ENCODE measurements around the gene CFAP251.

The CFAP251 gene

GRCh38 chr12:122042910-122043309, 124.5 kb downstream of the CFAP251 start:
- Histone ChIP-seq H3K9ac (ENCODE audit: low read length) (no peak overlapping the region), H3K27ac (ENCODE audit: low read depth, low read length) (no peak overlapping the region), H3K27me3 (ENCODE audit: control insufficient read depth in 1 of 2, insufficient read depth in 2 of 2, low read length in 2 of 2) (no peaks in the 10 kb centered on the region), H3K9me3 (ENCODE audit: low read length) (no peaks in the 10 kb centered on the region), H3K36me3 (ENCODE audit: insufficient read depth, low read length) (peaks cover 6% of the 10 kb centered on the region), H3K4me3 (ENCODE audit: low read depth in 1 of 2, low read length in 2 of 2) (no peak overlapping the region), H3K4me1 (ENCODE audit: insufficient read depth, low read length) (no peaks in the 10 kb centered on the region)

GRCh38 chr12:122043476-122043875, 125.1 kb downstream of the CFAP251 start:
- Histone ChIP-seq H3K4me3 (ENCODE audit: low read depth in 1 of 2, low read length in 2 of 2) (no peak overlapping the region), H3K27ac (ENCODE audit: low read depth, low read length) (no peak overlapping the region), H3K27me3 (ENCODE audit: control insufficient read depth in 1 of 2, insufficient read depth in 2 of 2, low read length in 2 of 2) (no peaks in the 10 kb centered on the region), H3K4me1 (ENCODE audit: insufficient read depth, low read length) (no peaks in the 10 kb centered on the region), H3K36me3 (ENCODE audit: insufficient read depth, low read length) (peaks cover 6% of the 10 kb centered on the region), H3K9ac (ENCODE audit: low read length) (no peak overlapping the region), H3K9me3 (ENCODE audit: low read length) (no peaks in the 10 kb centered on the region)

GRCh38 chr12:122045262-122045661, 126.9 kb downstream of the CFAP251 start:
- Histone ChIP-seq H3K4me3 (ENCODE audit: low read depth in 1 of 2, low read length in 2 of 2) (no peak overlapping the region), H3K27me3 (ENCODE audit: control insufficient read depth in 1 of 2, insufficient read depth in 2 of 2, low read length in 2 of 2) (no peaks in the 10 kb centered on the region), H3K4me1 (ENCODE audit: insufficient read depth, low read length) (no peaks in the 10 kb centered on the region), H3K9ac (ENCODE audit: low read length) (no peak overlapping the region), H3K9me3 (ENCODE audit: low read length) (no peaks in the 10 kb centered on the region), H3K36me3 (ENCODE audit: insufficient read depth, low read length) (peaks cover 6% of the 10 kb centered on the region), H3K27ac (ENCODE audit: low read depth, low read length) (no peak overlapping the region)

- Histone ChIP-seq H3K4me3 (ENCODE audit: low read depth in 1 of 2, low read length in 2 of 2) (no peak overlapping the region), H3K9me3 (ENCODE audit: low read length) (no peaks in the 10 kb centered on the region), H3K27me3 (ENCODE audit: control insufficient read depth in 1 of 2, insufficient read depth in 2 of 2, low read length in 2 of 2) (no peaks in the 10 kb centered on the region), H3K9ac (ENCODE audit: low read length) (no peak overlapping the region), H3K4me1 (ENCODE audit: insufficient read depth, low read length) (peaks cover 5% of the 10 kb centered on the region), H3K27ac (ENCODE audit: low read depth, low read length) (no peak overlapping the region), H3K36me3 (ENCODE audit: insufficient read depth, low read length) (peaks cover 6% of the 10 kb centered on the region)
These were observed 127.8 kb downstream of the CFAP251 start for GRCh38 chr12:122046145-122046544.

GRCh38 chr12:122048151-122048550, 129.8 kb downstream of the CFAP251 start:
- H3K4me3 ChIP-seq (ENCODE audit: low read depth in 1 of 2, low read length in 2 of 2) = no peak overlapping the region
- H3K27me3 ChIP-seq (ENCODE audit: control insufficient read depth in 1 of 2, insufficient read depth in 2 of 2, low read length in 2 of 2) = no peaks in the 10 kb centered on the region
- no peak overlapping the region for H3K9ac ChIP-seq (ENCODE audit: low read length)
- H3K36me3 ChIP-seq (ENCODE audit: insufficient read depth, low read length) = peaks cover 6% of the 10 kb centered on the region
- H3K9me3 ChIP-seq (ENCODE audit: low read length) = no peaks in the 10 kb centered on the region
- no peak overlapping the region for H3K27ac ChIP-seq (ENCODE audit: low read depth, low read length)
- H3K4me1 ChIP-seq (ENCODE audit: insufficient read depth, low read length) = peaks cover 10% of the 10 kb centered on the region

- Histone ChIP-seq H3K4me3 (ENCODE audit: low read depth in 1 of 2, low read length in 2 of 2) (no peak overlapping the region), H3K9me3 (ENCODE audit: low read length) (no peaks in the 10 kb centered on the region), H3K36me3 (ENCODE audit: insufficient read depth, low read length) (no peaks in the 10 kb centered on the region), H3K27ac (ENCODE audit: low read depth, low read length) (no peak overlapping the region), H3K27me3 (ENCODE audit: control insufficient read depth in 1 of 2, insufficient read depth in 2 of 2, low read length in 2 of 2) (no peaks in the 10 kb centered on the region), H3K9ac (ENCODE audit: low read length) (no peak overlapping the region), H3K4me1 (ENCODE audit: insufficient read depth, low read length) (peaks cover 15% of the 10 kb centered on the region)
These were observed 131.4 kb downstream of the CFAP251 start for GRCh38 chr12:122049827-122050226.

- H3K4me1 ChIP-seq (ENCODE audit: insufficient read depth, low read length) = peaks cover 24% of the 10 kb centered on the region
- no peaks in the 10 kb centered on the region for H3K27me3 ChIP-seq (ENCODE audit: control insufficient read depth in 1 of 2, insufficient read depth in 2 of 2, low read length in 2 of 2)
- H3K36me3 ChIP-seq (ENCODE audit: insufficient read depth, low read length) = no peaks in the 10 kb centered on the region
- no peak overlapping the region for H3K4me3 ChIP-seq (ENCODE audit: low read depth in 1 of 2, low read length in 2 of 2)
- H3K9me3 ChIP-seq (ENCODE audit: low read length) = no peaks in the 10 kb centered on the region
- H3K9ac ChIP-seq (ENCODE audit: low read length) = no peak overlapping the region
- peak overlapping the region; percentile 53 for H3K27ac ChIP-seq (ENCODE audit: low read depth, low read length)
These were observed 132.3 kb downstream of the CFAP251 start for GRCh38 chr12:122050706-122051105.

- H3K4me3 ChIP-seq (ENCODE audit: low read depth in 1 of 2, low read length in 2 of 2) = no peak overlapping the region
- H3K36me3 ChIP-seq (ENCODE audit: insufficient read depth, low read length) = no peaks in the 10 kb centered on the region
- H3K9ac ChIP-seq (ENCODE audit: low read length) = no peak overlapping the region
- H3K4me1 ChIP-seq (ENCODE audit: insufficient read depth, low read length) = peaks cover 31% of the 10 kb centered on the region
- H3K27me3 ChIP-seq (ENCODE audit: control insufficient read depth in 1 of 2, insufficient read depth in 2 of 2, low read length in 2 of 2) = no peaks in the 10 kb centered on the region
- no peaks in the 10 kb centered on the region for H3K9me3 ChIP-seq (ENCODE audit: low read length)
- H3K27ac ChIP-seq (ENCODE audit: low read depth, low read length) = peak overlapping the region; percentile 53
These were observed 133.0 kb downstream of the CFAP251 start for GRCh38 chr12:122051231-122051876.

GRCh38 chr12:122052285-122052684, 133.9 kb downstream of the CFAP251 start:
- no peak overlapping the region for H3K27ac ChIP-seq (ENCODE audit: low read depth, low read length)
- H3K4me3 ChIP-seq (ENCODE audit: low read depth in 1 of 2, low read length in 2 of 2) = no peak overlapping the region
- H3K9ac ChIP-seq (ENCODE audit: low read length) = no peak overlapping the region

More at GRCh38 chr12:122052285-122052684, 133.9 kb downstream of the CFAP251 start:
- Histone ChIP-seq H3K9me3 (ENCODE audit: low read length) (no peaks in the 10 kb centered on the region), H3K4me1 (ENCODE audit: insufficient read depth, low read length) (peaks cover 40% of the 10 kb centered on the region), H3K27me3 (ENCODE audit: control insufficient read depth in 1 of 2, insufficient read depth in 2 of 2, low read length in 2 of 2) (no peaks in the 10 kb centered on the region), H3K36me3 (ENCODE audit: insufficient read depth, low read length) (no peaks in the 10 kb centered on the region)

Data from muscle layer of colon (tissue), 2 donors.